H1 (cell line): ENCODE results near the gene SMARCB1. TPM values are rescaled to one million over a fixed set of nuclear protein-coding genes. Genes with fewer than 3 reads are reported as not detected.
"Not testable (repeated sequence)": the region's sequence is repeated elsewhere in the genome, so short reads cannot be mapped to it uniquely, and the experiment has no call there.

Experiments used
- CTCF ChIA-PET: fragments of 300-600 bp; sonication (Branson Sonifier 250); formaldehyde crosslinking; loops from one replicate; lab custom pipeline; 2021; ENCODE audit not compliant: partially characterized antibody; lab: Charles Lee
- POLR2A ChIA-PET: fragments of 300-600 bp; sonication (Branson Sonifier 250); formaldehyde crosslinking; loops from one replicate; lab custom pipeline; 2021; ENCODE audit warnings: inconsistent platforms; ENCODE audit not compliant: partially characterized antibody; lab: Charles Lee
- DNase-seq, 2 experiments: peaks; one replicate each; pipeline versions ENCODE4 v3.0.0 to v3.0.0-alpha.2; 2010 to 2022; ENCODE audit warnings: low spot score in 2 of 2, low read depth in 1 of 2, mixed read lengths in 1 of 2
- FAIRE-seq: peaks from 2 replicates; lab custom pipeline; 2011; peaks lifted over from hg19 to GRCh38; lab: Jason Lieb, UNC
- H2AFZ ChIP-seq: 2 replicates; pipeline ENCODE4 v1.8.1; 2012; ENCODE audit warnings: low read length, inconsistent platforms
- H2AK5ac ChIP-seq: 2 replicates; pipeline ENCODE4 v1.6.1; 2013; ENCODE audit warnings: low read depth, low read length
- H2BK120ac ChIP-seq: replicated peaks from 2 replicates; pipeline ENCODE3; 2013; ENCODE audit warnings: low read depth, low read length, inconsistent platforms
- H2BK12ac ChIP-seq: 2 replicates; pipeline ENCODE4 v1.6.1; 2013; ENCODE audit warnings: low read depth, low read length
- H2BK15ac ChIP-seq: 2 replicates; pipeline ENCODE4 v1.6.1; 2013; ENCODE audit warnings: low read length
- H2BK20ac ChIP-seq: 2 replicates; pipeline ENCODE4 v1.6.1; 2013; ENCODE audit warnings: low read length
- H2BK5ac ChIP-seq: 2 replicates; pipeline ENCODE4 v1.6.1; 2013; ENCODE audit warnings: low read depth, low read length
- H3K14ac ChIP-seq: 2 replicates; pipeline ENCODE4 v1.6.1; 2013; ENCODE audit warnings: inconsistent platforms; ENCODE audit not compliant: insufficient read length
- H3K18ac ChIP-seq: 2 replicates; pipeline ENCODE4 v1.6.1; 2013; ENCODE audit warnings: low read length; ENCODE audit errors: extremely low read depth
- H3K23ac ChIP-seq: 2 replicates; pipeline ENCODE4 v1.6.1; 2013; ENCODE audit warnings: inconsistent platforms; ENCODE audit not compliant: insufficient read length
- H3K23me2 ChIP-seq: 2 replicates; pipeline ENCODE4 v1.6.1; 2013; ENCODE audit warnings: low read depth, low read length
- H3K27ac ChIP-seq: 2 replicates; pipeline ENCODE4 v1.6.1; 2011; ENCODE audit warnings: low read depth, low read length, inconsistent platforms
- H3K27me3 ChIP-seq, 4 experiments: replicated peaks in 1 of 4; 1 replicate in 1 of 4; 2 replicates in 3 of 4; pipeline versions ENCODE4 v1.6.1 to v1.8.1; 2011 to 2013; ENCODE audit warnings: low read length in 3 of 4, mild to moderate bottlenecking in 3 of 4, inconsistent platforms in 2 of 4, mixed read lengths in 2 of 4, moderate library complexity in 1 of 4; ENCODE audit not compliant: control insufficient read depth in 3 of 4, insufficient read depth in 3 of 4; ENCODE audit errors: extremely low read depth in 1 of 4
- H3K36me3 ChIP-seq, 4 experiments: 2 replicates each; pipeline versions ENCODE4 v1.6.1 to v1.8.1; 2011 to 2013; ENCODE audit warnings: mild to moderate bottlenecking in 4 of 4, low read length in 3 of 4, moderate library complexity in 2 of 4, control low read depth in 1 of 4, inconsistent platforms in 1 of 4; ENCODE audit not compliant: insufficient read depth in 4 of 4, control insufficient read depth in 2 of 4
- H3K4ac ChIP-seq: replicated peaks from 2 replicates; pipeline ENCODE3; 2013; ENCODE audit warnings: low read length, low read depth, mixed read lengths, inconsistent platforms; ENCODE audit not compliant: insufficient read length
- H3K4me1 ChIP-seq, 4 experiments: replicated peaks in 1 of 4; 1 replicate in 1 of 4; 2 replicates in 3 of 4; pipeline versions ENCODE4 v1.6.1 to v1.8.1; 2011 to 2013; ENCODE audit warnings: low read length in 3 of 4, inconsistent platforms in 2 of 4, mixed read lengths in 1 of 4; ENCODE audit not compliant: insufficient read depth in 4 of 4, control insufficient read depth in 3 of 4
- H3K4me2 ChIP-seq, 2 experiments: 2 replicates each; pipeline versions ENCODE4 v1.6.1 to v1.8.1; 2011 to 2013; ENCODE audit warnings: low read depth in 2 of 2, low read length in 2 of 2, control low read depth in 1 of 2, inconsistent platforms in 1 of 2, mild to moderate bottlenecking in 1 of 2; ENCODE audit not compliant: insufficient read depth in 1 of 2
- H3K4me3 ChIP-seq, 4 experiments: fragments of 200-600, 300-600 bp in 1 of 4; sonication (generic), shearing (Covaris generic), sonication (Bioruptor Twin) in 1 of 4; 2 replicates each; pipeline versions ENCODE4 v1.5.1 to v1.8.1; 2011 to 2016; ENCODE audit warnings: low read length in 4 of 4, low read depth in 3 of 4, control low read depth in 2 of 4, inconsistent platforms in 2 of 4, mild to moderate bottlenecking in 2 of 4, mixed read lengths in 1 of 4, moderate library complexity in 1 of 4; ENCODE audit not compliant: insufficient read depth in 2 of 4; ENCODE audit errors: extremely low read depth in 1 of 4
- H3K56ac ChIP-seq: replicated peaks from 2 replicates; pipeline ENCODE3; 2013; ENCODE audit warnings: low read depth, mild to moderate bottlenecking, mixed read lengths, low read length, inconsistent platforms; ENCODE audit not compliant: insufficient read length
- H3K79me1 ChIP-seq: 2 replicates; pipeline ENCODE4 v1.6.1; 2013; ENCODE audit warnings: low read depth, low read length, control low read depth
- H3K79me2 ChIP-seq, 2 experiments: 2 replicates each; pipeline versions ENCODE4 v1.6.1 to v1.8.1; 2012 to 2013; ENCODE audit warnings: low read length in 2 of 2, mild to moderate bottlenecking in 2 of 2, inconsistent platforms in 1 of 2; ENCODE audit not compliant: insufficient read depth in 2 of 2, control insufficient read depth in 1 of 2
- H3K9ac ChIP-seq, 4 experiments: replicated peaks in 1 of 4; 1 replicate in 1 of 4; 2 replicates in 3 of 4; pipeline versions ENCODE4 v1.6.1 to v1.8.1; 2011 to 2013; ENCODE audit warnings: low read depth in 3 of 4, low read length in 3 of 4, control low read depth in 2 of 4, mild to moderate bottlenecking in 2 of 4, moderate library complexity in 2 of 4, inconsistent platforms in 1 of 4; ENCODE audit errors: extremely low read depth in 1 of 4
- H3K9me3 ChIP-seq, 2 experiments: 2 replicates each; pipeline versions ENCODE4 v1.6.1 to v1.8.1; 2012 to 2013; ENCODE audit warnings: mild to moderate bottlenecking in 2 of 2, moderate library complexity in 2 of 2, control low read depth in 1 of 2, inconsistent platforms in 1 of 2, low read depth in 1 of 2, low read length in 1 of 2, mixed read lengths in 1 of 2; ENCODE audit not compliant: insufficient read depth in 2 of 2
- H4K20me1 ChIP-seq, 2 experiments: replicated peaks in 1 of 2; 2 replicates each; pipeline versions ENCODE3 to v1.8.1; 2011 to 2013; ENCODE audit warnings: inconsistent platforms in 2 of 2, low read length in 2 of 2, mild to moderate bottlenecking in 1 of 2; ENCODE audit not compliant: insufficient read depth in 2 of 2, control insufficient read depth in 1 of 2
- H4K5ac ChIP-seq: 2 replicates; pipeline ENCODE4 v1.6.1; 2013; ENCODE audit warnings: low read length, low read depth, mixed read lengths, inconsistent platforms; ENCODE audit not compliant: insufficient read length
- H4K8ac ChIP-seq: 2 replicates; pipeline ENCODE4 v1.8.0; 2013; ENCODE audit warnings: mild to moderate bottlenecking, moderate library complexity, low read length, inconsistent platforms; ENCODE audit not compliant: insufficient read depth; ENCODE audit errors: extremely low read depth
- H4K91ac ChIP-seq: replicated peaks from 2 replicates; pipeline ENCODE3; 2013; ENCODE audit warnings: low read length, mixed read lengths, inconsistent platforms; ENCODE audit not compliant: insufficient read length
- WGBS, 2 experiments: shearing (Covaris generic) in 1 of 2; methylation state at CpG; one replicate each; pipeline versions ENCODE4 v1.1.6 to v1.1.7; 2013 to 2015; ENCODE audit warnings: low lambda C conversion rate in 2 of 2, mixed read lengths in 2 of 2, inconsistent platforms in 1 of 2, low coverage in 1 of 2, missing lambda C conversion rate in 1 of 2; ENCODE audit not compliant: insufficient replicate concordance in 2 of 2, insufficient coverage in 1 of 2, insufficient read length in 1 of 2; ENCODE audit errors: extremely low coverage in 1 of 2, missing lambda C conversion rate in 1 of 2; 5-methylcytosine and 5-hydroxymethylcytosine counted together
- polyA plus RNA-seq, 7 experiments: library from polyadenylated mRNA; depleted of rRNA in 3 of 7; stranded (reverse) in 5 of 7; unstranded in 2 of 7; fragments of >200 nt in 5 of 7; fragments of 200-250 nt in 2 of 7; gene quantifications; 1 replicate in 5 of 7; 2 replicates in 1 of 7; 4 replicates in 1 of 7; pipeline versions ENCODE4 v1.2.1 to v1.2.3, GENCODE V29; 2011 to 2013; ENCODE audit warnings: missing spikeins in 2 of 7, mixed read lengths in 2 of 7
- total RNA-seq: library from RNA; stranded (reverse); fragmentation: NEBNext Ultra II Directional; extraction: Animal tissue kit (Norgen Biotek cat#: 25700); gene quantifications from 2 replicates; pipeline ENCODE4 v1.2.1, GENCODE V29; 2021

SMARCB1 gene
- total and polyA plus RNA-seq, 2 of the 8 experiments (the other 6 are each of a cell fraction or from before 2014, with no cell fraction given), result 116 to 145 TPM

DNA sequence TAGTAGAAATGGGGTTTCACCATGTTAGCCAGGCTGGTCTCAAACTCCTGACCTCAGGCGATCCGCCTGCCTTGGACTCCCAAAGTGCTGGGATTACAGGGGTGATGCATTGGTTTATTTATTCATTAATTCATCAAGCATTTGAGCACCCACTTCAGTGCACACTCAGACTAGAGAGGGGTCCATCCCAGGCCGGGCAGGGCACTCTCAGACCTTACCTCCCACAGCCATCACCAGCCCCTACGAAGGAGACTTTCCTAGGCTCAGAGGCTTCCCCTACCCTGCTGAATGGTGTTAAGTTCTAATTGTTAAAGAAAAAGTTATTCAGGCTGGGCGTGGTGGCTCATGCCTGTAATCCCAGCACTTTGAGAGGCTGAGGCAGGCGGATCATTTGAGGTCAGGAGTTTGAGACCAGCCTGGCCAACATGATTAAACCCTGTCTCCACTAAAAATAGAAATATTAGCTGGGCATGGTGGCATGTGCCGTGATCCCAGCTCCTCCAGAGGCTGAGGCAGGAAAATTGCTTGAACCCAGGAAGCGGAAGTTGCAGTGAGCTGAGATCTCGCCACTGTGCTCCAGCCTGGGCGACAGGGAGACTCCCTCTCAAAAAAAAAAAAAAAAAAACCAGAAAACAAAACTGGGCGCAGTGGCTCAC lies 77.9 kb downstream of the SMARCB1 start:
- not testable (repeated sequence) for H3K27me3 ChIP-seq, H3K18ac ChIP-seq, H3K9ac ChIP-seq, H2BK20ac ChIP-seq, H2BK12ac ChIP-seq, H3K27ac ChIP-seq, H3K23me2 ChIP-seq, FAIRE-seq, H3K4me3 ChIP-seq, H4K5ac ChIP-seq, H2AK5ac ChIP-seq, H4K20me1 ChIP-seq, H3K14ac ChIP-seq, H2BK5ac ChIP-seq, DNase-seq, H2BK120ac ChIP-seq, H4K8ac ChIP-seq, H3K56ac ChIP-seq, H3K4me2 ChIP-seq, H2BK15ac ChIP-seq, H3K79me2 ChIP-seq, H3K4me1 ChIP-seq, H3K4ac ChIP-seq, H3K79me1 ChIP-seq, H4K91ac ChIP-seq, H3K9me3 ChIP-seq, H3K23ac ChIP-seq, H2AFZ ChIP-seq
- ChIA-PET POLR2A (interaction anchor here (1.6 to 1.7 kb wide), 2 partner anchors 24 to 30 kb away, joined by 4 to 5 read pairs; partner anchors contain the start of gene MIF), CTCF (interaction anchor here (0.6 to 4.1 kb wide), 10 partner anchors 9 to 308 kb away, joined by 3 to 18 read pairs (median 3); partner anchors contain the start of gene MIF)
- H3K36me3 ChIP-seq, result peaks cover 0 to 11% (median 3%) of the 10 kb centered on the region in 4 experiments; a peak in 4 of 8 replicates
- WGBS, 2 experiments, result 92% methylated on average over 11 of the region's 11 CpGs; no CpG with 5 or more reads in 1 of the 2 experiments
